22Rv1 (cell line): ENCODE measurements around the gene ANKZF1.

Experiments used
- CTCF ChIP-seq: fragments of 450-650 bp; IDR thresholded peaks from 2 replicates; pipeline ENCODE4 v1.5.1; 2017; ENCODE audit warnings: mild to moderate bottlenecking
- ZFX ChIP-seq: fragments of 450-650 bp; IDR thresholded peaks from 2 replicates; pipeline ENCODE4 v1.6.1; 2017; ENCODE audit warnings: antibody characterized with exemption, borderline replicate concordance

DNA sequence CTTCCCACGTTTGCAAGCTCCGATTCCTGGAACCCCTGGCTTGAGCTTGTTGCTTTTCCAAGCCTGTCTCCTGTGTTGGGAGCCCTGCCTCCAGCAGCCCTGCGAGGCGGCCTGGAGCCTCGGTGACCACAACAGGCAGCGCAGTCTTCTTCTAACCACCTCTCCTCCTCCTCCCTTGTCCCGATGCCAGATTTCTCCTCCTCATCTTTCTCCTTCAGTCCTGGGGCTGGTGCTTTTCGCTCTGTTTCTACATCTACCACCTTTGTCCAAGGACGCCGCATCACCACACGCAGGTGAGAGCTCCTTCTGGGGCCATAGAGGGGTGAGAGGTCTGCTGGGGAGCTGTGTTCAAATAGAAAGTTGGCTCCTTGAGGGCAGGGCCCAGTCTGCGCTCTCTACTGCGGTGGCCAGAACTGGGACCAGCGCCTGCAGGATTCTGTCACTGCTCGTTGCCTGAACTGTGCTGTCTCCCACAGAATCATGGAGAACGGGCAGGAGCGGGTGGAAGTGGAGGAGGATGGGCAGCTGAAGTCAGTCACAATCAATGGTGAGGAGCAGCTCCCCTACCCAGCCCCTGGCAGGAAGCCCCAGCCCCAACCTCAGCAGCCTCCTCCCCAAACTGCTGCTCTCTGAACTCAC, 53.5 kb downstream of the ANKZF1 start:
- TF ChIP-seq CTCF (no peak), ZFX (no peak)
